HG03097 (cell line): Measurements from ENCODE around the gene HIF1A.

Source experiments
- ATAC-seq: cut with Tn5 transposase; IDR thresholded peaks from one replicate; pipeline ENCODE4 v1.9.1; 2021; ENCODE audit not compliant: unreplicated experiment, low FRiP score

HIF1A gene

DNA sequence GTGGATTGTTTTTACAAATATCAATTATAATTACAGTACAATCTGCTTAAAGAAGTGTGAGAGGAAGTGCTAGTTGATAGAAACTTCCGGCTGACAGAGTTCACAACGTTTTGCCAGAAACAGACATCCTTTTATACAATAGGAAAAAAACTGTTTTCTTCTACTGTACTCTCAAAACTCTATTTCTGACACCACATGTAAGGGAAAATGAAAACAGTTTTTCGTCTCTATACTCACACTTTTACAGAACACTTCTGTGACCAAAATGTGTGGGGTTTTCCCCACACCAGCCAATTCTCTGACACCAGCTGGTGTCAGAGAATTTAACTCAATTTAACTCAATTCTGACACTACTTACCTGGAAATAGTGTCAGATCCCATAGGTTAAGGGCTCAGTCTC, 24.2 kb upstream of the HIF1A start:
- peak; percentile 77 for ATAC-seq

DNA sequence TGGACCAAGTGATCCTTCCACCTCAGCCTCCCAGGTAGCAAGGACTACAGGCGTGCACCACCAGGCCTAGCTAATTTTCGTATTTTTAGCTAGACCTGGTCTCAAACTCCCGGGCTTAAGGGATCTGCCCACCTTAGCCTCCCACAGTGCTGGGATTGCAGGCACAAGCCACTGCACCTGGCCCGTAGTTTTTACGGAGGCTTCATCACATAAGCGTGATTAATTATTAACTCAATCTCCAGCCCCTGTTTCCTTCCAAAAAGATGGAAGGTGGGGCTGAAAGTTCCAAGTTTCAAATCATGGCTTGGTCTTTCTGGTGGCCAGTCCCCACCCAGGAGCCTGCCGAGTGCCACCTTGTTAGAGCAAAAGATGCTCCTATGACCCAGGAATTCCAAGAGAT, 22.5 kb upstream of the HIF1A start:
- ATAC-seq = no peak

GRCh38 chr14:61673305-61673704, 22.0 kb upstream of the HIF1A start:
- ATAC-seq = no peak

DNA sequence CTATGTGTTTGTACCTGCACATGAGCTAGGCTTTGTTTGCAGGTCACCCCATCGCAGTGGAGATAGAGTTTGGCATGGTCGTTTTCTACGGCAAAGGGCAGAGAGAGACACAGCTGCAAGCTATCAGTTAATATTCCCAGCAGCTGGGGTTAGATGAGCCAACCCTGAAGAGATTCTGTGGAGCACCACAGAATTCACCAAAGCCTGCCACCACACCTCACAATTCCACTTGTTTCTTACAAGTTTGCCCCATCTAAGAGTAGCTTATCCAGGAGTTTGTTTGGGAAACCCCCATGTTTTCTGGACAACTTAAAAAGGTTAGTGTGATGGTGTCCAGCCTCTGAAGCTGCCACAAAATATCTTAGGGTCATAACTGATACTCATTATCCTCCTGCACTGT, 20.0 kb upstream of the HIF1A start:
- no peak for ATAC-seq

- ATAC-seq = no peak
Measured at GRCh38 chr14:61677479-61677878, 17.8 kb upstream of the HIF1A start.

GRCh38 chr14:61678975-61679374, 16.3 kb upstream of the HIF1A start:
- no peak for ATAC-seq

DNA sequence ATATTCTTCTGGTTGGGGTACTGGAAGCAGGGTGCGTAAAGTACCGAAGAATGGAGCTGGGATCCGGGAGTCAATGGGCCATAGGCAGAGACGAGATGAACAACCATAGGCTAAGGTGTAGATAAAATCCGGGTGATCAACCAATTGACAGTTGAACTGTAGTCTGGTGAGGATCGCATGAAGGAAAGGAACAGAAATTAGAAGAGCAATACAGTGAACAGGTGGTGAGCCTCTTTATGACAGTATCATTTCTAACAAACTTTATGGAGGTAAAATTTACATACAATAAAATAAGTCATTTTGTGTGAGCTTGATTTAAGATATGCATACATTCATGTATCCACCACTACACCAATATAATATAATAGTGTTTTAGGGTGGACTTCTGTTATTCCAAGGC, 13.9 kb upstream of the HIF1A start:
- no peak for ATAC-seq

- no peak for ATAC-seq
Measured at GRCh38 chr14:61683108-61683507, 12.2 kb upstream of the HIF1A start.

DNA sequence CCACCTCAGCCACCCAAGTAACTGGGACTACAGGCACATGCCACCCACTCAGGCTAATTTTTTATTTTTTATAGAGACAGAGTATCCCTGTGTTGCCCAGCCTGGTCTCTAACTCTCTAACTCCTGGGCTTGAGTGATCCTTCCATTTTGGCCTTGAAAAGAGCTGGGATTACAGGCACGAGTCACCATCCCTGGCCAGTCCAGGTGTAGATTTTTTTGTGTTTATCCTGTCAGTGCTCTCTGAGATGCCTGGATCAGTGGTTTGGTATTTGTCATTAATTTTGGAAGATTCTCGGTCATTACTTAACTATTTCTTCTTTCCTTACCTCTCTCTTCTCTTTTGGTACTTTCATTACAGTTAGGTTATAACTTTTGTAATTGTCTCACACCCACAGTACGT, 5.3 kb upstream of the HIF1A start:
- no peak for ATAC-seq

- ATAC-seq = no peak
Measured at GRCh38 chr14:61690982-61691381, 4.3 kb upstream of the HIF1A start.

DNA sequence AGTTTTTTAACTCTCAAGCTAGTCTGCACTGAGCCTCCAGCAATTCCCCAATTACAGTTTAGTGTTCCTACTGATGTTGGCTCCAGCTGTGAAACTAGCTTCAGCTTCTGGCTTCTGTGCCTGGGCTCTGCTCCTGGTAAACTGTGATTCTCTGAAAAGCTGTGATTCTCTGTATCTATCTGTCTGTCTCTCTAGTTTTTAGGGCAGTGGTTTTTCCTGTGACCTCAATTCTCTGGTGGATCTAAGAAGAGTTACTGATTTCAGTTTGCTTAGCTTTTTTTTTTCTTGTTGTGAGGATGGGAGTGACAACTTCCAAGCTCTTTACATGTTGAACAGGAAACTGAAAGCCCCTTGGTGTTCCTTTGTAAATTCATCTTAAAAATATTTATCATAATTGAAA, 3.8 kb upstream of the HIF1A start:
- ATAC-seq = no peak

GRCh38 chr14:61694039-61694438, 1.3 kb upstream of the HIF1A start:
- no peak for ATAC-seq

- ATAC-seq = no peak
Measured at GRCh38 chr14:61695695-61696527, 598 bp downstream of the HIF1A start.

DNA sequence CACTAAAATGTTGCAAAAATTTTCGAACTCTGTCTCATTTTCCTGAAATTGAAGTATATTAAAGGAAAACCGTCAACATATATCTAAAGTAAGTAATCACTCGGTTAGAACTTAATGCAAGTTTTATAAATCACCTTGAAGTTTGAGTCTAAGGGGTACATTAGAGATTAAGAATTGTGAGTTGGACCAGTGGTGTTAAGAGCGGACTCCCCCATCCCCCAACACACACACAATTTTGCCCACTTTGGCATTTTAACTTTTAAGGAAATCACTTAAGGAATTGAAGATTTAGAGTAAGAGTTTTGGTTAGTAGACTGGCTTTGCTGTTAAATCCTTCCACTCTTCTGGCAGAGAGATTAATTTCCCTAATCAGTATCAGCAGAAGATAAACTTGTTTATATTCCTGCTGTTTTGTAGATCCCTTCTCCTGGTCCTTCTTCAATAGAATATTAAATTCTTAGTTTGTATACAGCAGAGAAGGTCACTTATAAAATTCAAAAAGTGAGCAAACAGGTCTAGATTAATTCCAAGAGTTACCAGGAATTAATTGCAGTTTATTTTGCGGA, 1.5 kb downstream of the HIF1A start:
- ATAC-seq = no peak

- ATAC-seq = no peak
Measured at GRCh38 chr14:61698206-61698980, 3.1 kb downstream of the HIF1A start.

DNA sequence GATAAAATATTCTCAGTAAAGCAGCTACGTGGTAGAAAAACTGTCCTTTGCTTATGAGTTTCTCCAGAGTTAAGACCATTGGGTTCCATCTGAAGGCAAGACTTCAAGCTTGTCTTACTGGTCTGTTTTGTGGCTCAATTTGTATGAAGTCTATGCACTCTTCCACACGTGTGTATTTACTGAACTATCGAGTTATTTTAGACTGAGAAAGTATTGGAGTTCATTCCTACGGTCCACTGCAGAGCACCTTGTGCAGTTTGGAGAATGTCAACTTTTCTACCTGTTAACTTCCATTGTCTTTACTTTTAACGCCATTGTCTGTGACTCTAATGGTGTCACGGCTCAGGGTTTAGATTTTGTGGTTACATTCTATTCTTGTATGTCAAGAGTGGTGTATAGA, 3.7 kb downstream of the HIF1A start:
- no peak for ATAC-seq

GRCh38 chr14:61700104-61700886, 5.0 kb downstream of the HIF1A start:
- no peak for ATAC-seq

GRCh38 chr14:61701946-61702345, 6.6 kb downstream of the HIF1A start:
- ATAC-seq = no peak

- no peak for ATAC-seq
Measured at GRCh38 chr14:61703342-61704129, 8.2 kb downstream of the HIF1A start.

GRCh38 chr14:61704554-61704953, 9.2 kb downstream of the HIF1A start:
- ATAC-seq = no peak
